Stomach smooth muscle (tissue), 2 donors: Measurements from ENCODE around the gene CDX1.

Source experiments
- H3K27ac ChIP-seq: one replicate; pipeline ENCODE4 v1.7.0; 2013; ENCODE audit warnings: mild to moderate bottlenecking, low read length, inconsistent platforms
- H3K27me3 ChIP-seq, 2 donors: one replicate each; pipeline ENCODE4 v1.7.0; 2013; ENCODE audit warnings: low read length in 2 of 2; ENCODE audit not compliant: insufficient read depth in 2 of 2, control insufficient read depth in 1 of 2
- H3K36me3 ChIP-seq, 2 donors: one replicate each; pipeline ENCODE4 v1.7.0; 2013; ENCODE audit warnings: low read length in 2 of 2; ENCODE audit not compliant: control insufficient read depth in 2 of 2, insufficient read depth in 2 of 2
- H3K4me1 ChIP-seq: one replicate; pipeline ENCODE4 v1.7.0; 2013; ENCODE audit warnings: low read length; ENCODE audit not compliant: control insufficient read depth, insufficient read depth
- H3K4me3 ChIP-seq, 2 donors: one replicate each; pipeline ENCODE4 v1.7.0; 2013; ENCODE audit warnings: low read length in 2 of 2
- H3K9ac ChIP-seq, 2 donors: one replicate each; pipeline ENCODE4 v1.7.0; 2013; ENCODE audit warnings: low read length in 2 of 2, mild to moderate bottlenecking in 1 of 2
- H3K9me3 ChIP-seq, 2 donors: one replicate each; pipeline ENCODE4 v1.7.0; 2013; ENCODE audit warnings: low read length in 2 of 2; ENCODE audit not compliant: control insufficient read depth in 2 of 2
- donor health status: healthy.
- donor health status: Pancreatic carcinoma.

Gene CDX1

GRCh38 chr5:150195736-150196485 lies 29.3 kb downstream of the CDX1 start:
- Histone ChIP-seq H3K9ac (no peak overlapping the region), H3K27me3 (peaks cover 2% of the 10 kb centered on the region in 2 donors), H3K36me3 (no peaks in the 10 kb centered on the region), H3K27ac (no peak overlapping the region), H3K9me3 (no peaks in the 10 kb centered on the region), H3K4me3 (no peak overlapping the region), H3K4me1 (no peaks in the 10 kb centered on the region)

GRCh38 chr5:150196514-150196913 lies 29.9 kb downstream of the CDX1 start:
- H3K9ac ChIP-seq: no peak overlapping the region
- no peak overlapping the region for H3K27ac ChIP-seq
- no peak overlapping the region for H3K4me3 ChIP-seq
- no peaks in the 10 kb centered on the region for H3K4me1 ChIP-seq
- H3K9me3 ChIP-seq: no peaks in the 10 kb centered on the region
- peaks cover 0 to 2% of the 10 kb centered on the region in 2 donors for H3K27me3 ChIP-seq
- H3K36me3 ChIP-seq: no peaks in the 10 kb centered on the region

GRCh38 chr5:150196986-150197385 lies 30.4 kb downstream of the CDX1 start:
- Histone ChIP-seq H3K36me3 (no peaks in the 10 kb centered on the region), H3K9me3 (no peaks in the 10 kb centered on the region), H3K4me1 (no peaks in the 10 kb centered on the region), H3K27me3 (peaks cover 0 to 2% of the 10 kb centered on the region in 2 donors), H3K9ac (no peak overlapping the region), H3K4me3 (no peak overlapping the region), H3K27ac (no peak overlapping the region)

- no peak overlapping the region for H3K27ac ChIP-seq
- no peak overlapping the region for H3K9ac ChIP-seq
- H3K36me3 ChIP-seq: no peaks in the 10 kb centered on the region
- no peaks in the 10 kb centered on the region for H3K4me1 ChIP-seq
- no peak overlapping the region for H3K4me3 ChIP-seq
- peaks cover 0 to 2% of the 10 kb centered on the region in 2 donors for H3K27me3 ChIP-seq
- H3K9me3 ChIP-seq: no peaks in the 10 kb centered on the region
These were observed 30.9 kb downstream of the CDX1 start for GRCh38 chr5:150197476-150197875.

GRCh38 chr5:150202501-150202900 lies 35.9 kb downstream of the CDX1 start:
- Histone ChIP-seq H3K9me3 (no peaks in the 10 kb centered on the region), H3K36me3 (no peaks in the 10 kb centered on the region), H3K27ac (no peak overlapping the region), H3K4me1 (no peaks in the 10 kb centered on the region), H3K9ac (no peak overlapping the region), H3K27me3 (no peaks in the 10 kb centered on the region), H3K4me3 (no peak overlapping the region)

GRCh38 chr5:150203832-150204589 lies 37.4 kb downstream of the CDX1 start:
- no peaks in the 10 kb centered on the region for H3K27me3 ChIP-seq
- H3K9ac ChIP-seq: no peak overlapping the region
- H3K27ac ChIP-seq: no peak overlapping the region
- no peaks in the 10 kb centered on the region for H3K4me1 ChIP-seq
- H3K4me3 ChIP-seq: no peak overlapping the region
- H3K9me3 ChIP-seq: no peaks in the 10 kb centered on the region
- no peaks in the 10 kb centered on the region for H3K36me3 ChIP-seq

GRCh38 chr5:150204590-150204960 lies 38.0 kb downstream of the CDX1 start:
- Histone ChIP-seq H3K4me1 (no peaks in the 10 kb centered on the region), H3K9ac (no peak overlapping the region), H3K9me3 (no peaks in the 10 kb centered on the region), H3K27ac (no peak overlapping the region), H3K27me3 (no peaks in the 10 kb centered on the region), H3K36me3 (no peaks in the 10 kb centered on the region), H3K4me3 (no peak overlapping the region)

GRCh38 chr5:150206098-150206778 lies 39.7 kb downstream of the CDX1 start:
- Histone ChIP-seq H3K9ac (no peak overlapping the region), H3K27ac (no peak overlapping the region), H3K36me3 (no peaks in the 10 kb centered on the region), H3K4me3 (no peak overlapping the region), H3K4me1 (no peaks in the 10 kb centered on the region), H3K9me3 (no peaks in the 10 kb centered on the region), H3K27me3 (peaks cover 0 to 2% of the 10 kb centered on the region in 2 donors)

- Histone ChIP-seq H3K4me3 (no peak overlapping the region), H3K27ac (no peak overlapping the region)
These were observed 40.2 kb downstream of the CDX1 start for GRCh38 chr5:150206779-150207115.

GRCh38 chr5:150208187-150209098 lies 41.9 kb downstream of the CDX1 start:
- H3K36me3 ChIP-seq: no peaks in the 10 kb centered on the region
- H3K27ac ChIP-seq: no peak overlapping the region
- no peaks in the 10 kb centered on the region for H3K4me1 ChIP-seq
- H3K9ac ChIP-seq: no peak overlapping the region
- H3K4me3 ChIP-seq: no peak overlapping the region
- no peaks in the 10 kb centered on the region for H3K9me3 ChIP-seq
- H3K27me3 ChIP-seq: peaks cover 0 to 2% of the 10 kb centered on the region in 2 donors

More at GRCh38 chr5:150206779-150207115, 40.2 kb downstream of the CDX1 start:
- Histone ChIP-seq H3K27me3 (peaks cover 0 to 2% of the 10 kb centered on the region in 2 donors), H3K36me3 (no peaks in the 10 kb centered on the region), H3K4me1 (no peaks in the 10 kb centered on the region), H3K9me3 (no peaks in the 10 kb centered on the region), H3K9ac (no peak overlapping the region)
